GM13977 (cell line): ENCODE results near the gene KLK6.

ENCODE experiments used
- DNase-seq: peaks from one replicate; pipeline ENCODE4 v3.0.0; 2012; ENCODE audit warnings: low spot score
- in situ Hi-C: fragments of 300-500 bp; cut with MboI; formaldehyde crosslinking; loops from one replicate; pipeline ENCODE4 v1.12.0; 2022; ENCODE audit warnings: low sequenced_read_pairs, low pct_unique_long_range_greater_than_20kb, mixed read lengths, inconsistent platforms; ENCODE audit not compliant: unreplicated experiment
- TF ChIP-seq, protein P1 (sequence below): IDR thresholded peaks from 2 replicates; pipeline ENCODE4 v1.5.1; 2012; ENCODE audit warnings: mild to moderate bottlenecking, control low read depth; ENCODE audit not compliant: insufficient read depth; ENCODE audit errors: extremely low read depth, missing control alignments

The KLK6 gene

DNA sequence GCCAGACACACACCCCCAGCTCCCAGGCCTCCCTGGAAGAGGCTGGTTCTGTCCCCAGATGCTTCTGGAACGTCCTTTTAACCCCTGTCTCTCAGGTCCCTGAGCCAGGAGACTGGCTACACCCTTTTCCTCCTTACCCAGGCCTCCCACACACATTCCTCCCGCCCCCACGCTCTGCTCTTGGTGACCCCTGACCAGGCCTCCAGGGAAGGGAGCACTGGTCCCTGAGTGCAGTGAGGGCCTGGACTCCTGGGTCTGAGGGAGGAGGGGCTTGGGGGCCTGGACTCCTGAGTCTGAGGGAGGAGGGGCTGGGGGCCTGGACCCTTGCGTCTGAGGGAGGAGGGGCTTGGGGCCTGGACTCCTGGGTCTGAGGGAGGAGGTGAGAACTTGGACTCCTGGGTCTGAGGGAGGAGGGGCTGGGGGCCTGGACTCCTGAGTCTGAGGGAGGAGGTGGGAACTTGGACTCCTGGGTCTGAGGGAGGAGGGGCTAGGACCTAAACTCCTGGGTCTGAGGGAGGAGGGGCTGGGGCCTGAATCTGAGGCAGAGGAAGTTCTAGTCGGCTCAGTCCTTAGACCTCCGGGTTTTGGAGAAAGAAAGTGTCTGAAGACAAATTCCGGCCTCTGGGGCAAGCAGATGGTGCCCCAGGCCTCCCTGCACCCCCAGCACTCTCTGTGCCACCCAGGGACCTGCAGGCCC is 527 bp downstream of the KLK6 start:
- TF ChIP-seq, protein P1, sequence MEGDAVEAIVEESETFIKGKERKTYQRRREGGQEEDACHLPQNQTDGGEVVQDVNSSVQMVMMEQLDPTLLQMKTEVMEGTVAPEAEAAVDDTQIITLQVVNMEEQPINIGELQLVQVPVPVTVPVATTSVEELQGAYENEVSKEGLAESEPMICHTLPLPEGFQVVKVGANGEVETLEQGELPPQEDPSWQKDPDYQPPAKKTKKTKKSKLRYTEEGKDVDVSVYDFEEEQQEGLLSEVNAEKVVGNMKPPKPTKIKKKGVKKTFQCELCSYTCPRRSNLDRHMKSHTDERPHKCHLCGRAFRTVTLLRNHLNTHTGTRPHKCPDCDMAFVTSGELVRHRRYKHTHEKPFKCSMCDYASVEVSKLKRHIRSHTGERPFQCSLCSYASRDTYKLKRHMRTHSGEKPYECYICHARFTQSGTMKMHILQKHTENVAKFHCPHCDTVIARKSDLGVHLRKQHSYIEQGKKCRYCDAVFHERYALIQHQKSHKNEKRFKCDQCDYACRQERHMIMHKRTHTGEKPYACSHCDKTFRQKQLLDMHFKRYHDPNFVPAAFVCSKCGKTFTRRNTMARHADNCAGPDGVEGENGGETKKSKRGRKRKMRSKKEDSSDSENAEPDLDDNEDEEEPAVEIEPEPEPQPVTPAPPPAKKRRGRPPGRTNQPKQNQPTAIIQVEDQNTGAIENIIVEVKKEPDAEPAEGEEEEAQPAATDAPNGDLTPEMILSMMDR: no peak
- in situ Hi-C loops: no loop called here
- no peak for DNase-seq

DNA sequence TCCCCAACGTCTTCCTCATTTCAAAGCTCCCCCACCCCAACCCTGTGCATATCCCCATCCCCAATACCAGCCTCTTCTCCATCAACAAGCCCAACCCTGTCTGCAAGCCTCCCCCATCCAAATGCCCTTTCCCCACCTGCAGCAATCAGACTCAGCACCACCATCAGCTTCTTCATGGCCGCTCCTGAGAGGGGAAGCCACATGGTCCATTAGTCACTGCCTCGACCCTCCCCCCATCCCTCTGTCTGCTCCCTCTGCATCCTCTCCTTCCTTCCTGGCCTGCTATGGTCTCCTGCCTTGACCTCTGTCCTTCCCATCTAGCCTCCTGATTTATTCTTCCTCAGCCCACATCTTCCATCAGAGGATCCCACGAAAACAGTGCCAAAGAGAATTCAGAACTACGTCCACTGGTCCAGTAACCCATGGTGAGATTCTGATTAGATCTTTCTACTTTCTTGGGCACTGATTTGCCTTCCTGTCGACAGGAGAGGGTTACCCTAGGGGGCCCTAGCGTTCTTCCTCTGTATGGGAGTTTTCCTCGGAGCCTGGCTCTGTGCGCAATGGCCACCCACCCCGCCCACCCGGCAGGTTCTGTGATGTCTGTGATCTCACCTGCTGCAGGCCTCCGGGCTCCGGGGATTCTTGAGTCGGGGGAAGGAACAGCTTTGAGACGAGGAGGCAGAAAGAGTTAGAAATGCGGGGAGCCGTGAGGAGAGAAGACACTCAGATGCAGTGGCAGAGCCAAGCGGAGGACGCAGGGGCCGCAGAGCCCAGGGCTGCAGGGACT is 1.3 kb downstream of the KLK6 start:
- no peak for DNase-seq
- TF ChIP-seq, protein P1: no peak
- in situ Hi-C loops: no loop called here

DNA sequence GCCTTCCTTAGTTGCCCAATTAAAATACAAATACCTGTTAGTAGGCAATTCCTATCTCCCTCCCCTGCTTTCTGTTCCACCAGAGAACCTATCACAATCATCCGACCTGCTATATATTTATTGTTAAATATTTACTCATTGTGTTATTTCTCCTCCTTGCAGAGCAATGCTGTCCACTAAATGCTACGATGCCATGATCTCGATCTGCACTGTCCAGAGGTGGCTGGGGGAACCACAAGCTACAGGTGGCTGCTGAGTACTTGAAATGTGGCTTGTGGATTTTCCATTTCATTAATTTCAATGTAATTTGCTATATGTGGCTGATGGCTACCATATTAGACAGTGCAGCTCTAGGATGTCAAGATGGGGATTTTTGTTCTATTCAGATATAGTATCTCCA is 5.1 kb downstream of the KLK6 start:
- DNase-seq: no peak
- in situ Hi-C loops: no loop called here
- TF ChIP-seq, protein P1: no peak

DNA sequence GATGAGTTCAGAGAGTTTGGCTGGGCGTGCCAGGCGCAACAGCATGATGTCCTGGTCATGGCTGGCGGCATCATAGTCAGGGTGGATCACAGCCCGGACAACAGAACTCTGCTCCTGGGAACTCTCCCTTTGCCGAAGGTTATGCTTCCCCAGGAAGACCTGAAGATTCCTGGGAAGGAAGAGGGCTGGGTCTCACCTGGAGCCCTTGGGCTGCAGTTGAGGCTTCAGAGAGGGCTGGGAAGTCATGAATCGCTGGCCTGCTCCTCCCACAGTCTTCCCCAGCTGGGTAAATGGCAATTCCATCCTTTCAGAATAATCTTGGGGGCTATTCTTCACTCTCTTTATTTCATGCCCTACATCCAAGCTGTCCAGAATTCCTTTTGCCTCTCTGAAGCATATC is 6.0 kb downstream of the KLK6 start:
- TF ChIP-seq, protein P1: no peak
- DNase-seq: no peak
- in situ Hi-C loops: no loop called here

DNA sequence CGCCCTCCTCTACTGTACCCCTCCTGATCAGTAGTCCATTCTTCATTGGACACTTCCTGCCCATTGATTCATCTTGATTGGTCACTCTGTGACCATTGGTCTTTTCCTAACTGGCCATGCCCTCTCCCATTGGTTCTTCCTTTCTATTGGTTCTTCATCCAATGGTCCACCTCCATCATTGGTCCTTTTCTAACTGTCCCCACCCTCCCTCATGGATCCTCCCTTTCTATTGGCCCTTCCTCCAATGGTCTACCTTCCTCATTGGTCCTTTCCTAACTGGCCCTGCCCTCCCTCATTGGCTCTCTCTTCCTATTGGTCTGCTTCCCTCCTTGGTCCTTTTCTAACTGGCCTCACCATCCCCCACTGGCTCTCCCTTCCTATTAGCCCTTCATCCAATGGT is 7.1 kb downstream of the KLK6 start:
- TF ChIP-seq, protein P1: no peak
- in situ Hi-C loops: no loop called here
- DNase-seq: no peak

DNA sequence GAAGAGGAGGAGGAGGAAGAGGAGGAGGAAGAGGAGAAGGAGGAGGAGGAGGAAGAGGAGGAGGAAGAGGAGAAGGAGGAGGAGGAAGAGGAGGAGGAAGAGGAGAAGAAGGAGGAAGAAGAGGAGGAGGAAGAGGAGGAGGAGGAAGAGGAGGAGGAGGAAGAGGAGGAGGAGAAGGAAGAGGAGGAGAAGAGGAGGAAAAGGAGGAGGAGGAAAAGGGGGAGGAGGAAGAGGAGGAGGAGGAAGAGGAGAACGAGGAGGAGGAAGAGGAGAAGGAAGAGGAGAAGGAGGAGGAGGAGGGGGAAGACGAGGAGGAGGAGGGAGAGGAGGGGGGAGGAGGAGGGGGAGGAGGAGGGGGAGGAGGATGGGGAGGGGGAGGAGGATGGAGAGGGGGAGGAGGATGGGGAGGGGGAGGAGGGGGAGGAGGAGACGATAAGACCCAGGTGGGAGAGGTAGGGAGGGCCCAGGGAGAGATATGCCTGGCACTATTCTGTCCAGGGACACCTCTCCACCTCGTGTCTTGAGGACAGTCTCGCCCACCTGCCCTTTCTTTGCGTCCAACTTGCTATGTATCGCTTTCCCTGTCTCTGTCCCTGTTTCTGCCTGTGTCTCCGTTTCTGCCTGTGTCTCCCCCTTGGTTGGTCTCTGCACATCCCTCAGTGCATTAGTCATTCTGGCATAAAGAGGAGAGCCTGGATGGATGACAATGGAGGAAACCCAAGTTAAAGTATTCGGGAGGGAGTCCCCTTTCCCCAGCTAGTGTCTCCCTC is 9.5 kb downstream of the KLK6 start:
- in situ Hi-C loops: no loop called here
- TF ChIP-seq, protein P1: no peak
- DNase-seq: no peak
